ENCODE measurements around the gene SERPINA4. TPM values are rescaled to one million over a fixed set of nuclear protein-coding genes. Genes with fewer than 3 reads are reported as not detected.

The SERPINA4 gene
- total RNA-seq, 1 experiment from 2014 or later = not detected

DNA sequence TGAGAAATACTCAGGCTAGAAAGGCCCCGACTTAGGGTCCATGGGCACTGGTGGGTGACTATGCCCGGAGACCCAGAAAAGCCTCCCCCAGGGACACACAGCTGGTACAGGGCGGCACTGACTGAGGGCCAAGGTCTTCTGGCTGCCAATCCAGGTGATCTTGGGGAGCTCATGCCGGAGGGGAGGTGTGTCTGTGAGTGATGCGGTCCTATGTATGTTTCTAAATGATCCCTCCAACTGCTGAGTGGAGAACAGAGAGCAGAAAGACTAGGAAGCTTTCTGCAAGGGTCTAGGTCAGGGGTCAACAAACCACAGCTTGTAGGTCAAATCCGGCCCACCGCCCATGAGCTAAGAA, 391 bp downstream of the SERPINA4 start:
- Histone ChIP-seq H2AFZ (no peak overlapping the region), H3F3A (ENCODE audit: insufficient read depth, low read depth) (no peaks in the 10 kb centered on the region), H3K79me2 (ENCODE audit: low read depth) (no peaks in the 10 kb centered on the region), H3K27ac (no peak overlapping the region), H3K4me3 (no peak overlapping the region), H3K9me3 (ENCODE audit: insufficient read depth, low read depth) (no peaks in the 10 kb centered on the region), H3K27me3 (ENCODE audit: insufficient read depth, low read depth) (no peaks in the 10 kb centered on the region), H3K9me2 (ENCODE audit: insufficient read depth) (no peaks in the 10 kb centered on the region), H3K4me2 (no peak overlapping the region), H3K4me1 (replicated peaks; ENCODE audit: insufficient read depth) (no peaks in the 10 kb centered on the region), H4K20me1 (ENCODE audit: insufficient read depth) (no peaks in the 10 kb centered on the region), H3K36me3 (ENCODE audit: low read depth) (no peaks in the 10 kb centered on the region)
- DNase-seq = no peak
- intact Hi-C loops (cut with micrococcal nuclease; ENCODE audit: unreplicated experiment) = no loop called here
- ChIA-PET CTCF (no interaction called here), POLR2A (ENCODE audit: unreplicated experiment) (no interaction called here)
- no peak for TF ChIP-seq EZH2 (IDR thresholded peaks at IDR 0.05; ENCODE audit: low read depth)
- TF ChIP-seq CTCF (conservative IDR thresholded peaks at IDR 0.05) = no peak
- no TSS peak for BruUV-seq (replicated peaks)

DNA sequence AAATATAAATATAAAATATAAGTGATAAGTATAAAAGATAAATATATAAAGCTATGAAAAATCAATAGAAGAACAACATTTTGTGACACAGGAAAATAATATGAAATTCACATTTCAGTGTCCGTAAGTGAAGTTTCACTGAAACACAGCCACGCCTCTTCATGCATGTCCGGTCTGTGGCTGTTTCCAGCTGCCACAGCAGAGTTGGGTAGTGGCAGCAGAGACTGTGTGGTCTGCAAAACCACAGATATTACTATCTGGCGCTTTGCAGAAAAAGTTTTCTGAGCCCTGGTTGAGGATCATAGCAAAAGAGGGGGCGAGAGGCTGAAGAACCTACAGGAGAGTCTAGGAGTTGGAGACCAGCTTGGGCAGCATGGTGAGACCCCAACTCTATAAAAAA, 780 bp downstream of the SERPINA4 start:
- TF ChIP-seq CTCF (conservative IDR thresholded peaks at IDR 0.05) (no peak), EZH2 (IDR thresholded peaks at IDR 0.05; ENCODE audit: low read depth) (no peak)

GRCh38 chr14:94562941-94563883, 2.0 kb downstream of the SERPINA4 start:
- Histone ChIP-seq H3K9me3 (ENCODE audit: insufficient read depth, low read depth) (no peaks in the 10 kb centered on the region), H3K4me3 (no peak overlapping the region), H2AFZ (no peak overlapping the region), H3K27ac (no peak overlapping the region), H3F3A (ENCODE audit: insufficient read depth, low read depth) (no peaks in the 10 kb centered on the region), H3K4me2 (no peak overlapping the region), H3K9me2 (ENCODE audit: insufficient read depth) (no peaks in the 10 kb centered on the region), H3K27me3 (ENCODE audit: insufficient read depth, low read depth) (no peaks in the 10 kb centered on the region), H3K79me2 (ENCODE audit: low read depth) (no peaks in the 10 kb centered on the region), H4K20me1 (ENCODE audit: insufficient read depth) (no peaks in the 10 kb centered on the region), H3K4me1 (replicated peaks; ENCODE audit: insufficient read depth) (no peaks in the 10 kb centered on the region), H3K36me3 (ENCODE audit: low read depth) (no peaks in the 10 kb centered on the region)
- ChIA-PET POLR2A (ENCODE audit: unreplicated experiment) (no interaction called here), CTCF (no interaction called here)
- BruUV-seq (replicated peaks) = no TSS peak
- TF ChIP-seq EZH2 (IDR thresholded peaks at IDR 0.05; ENCODE audit: low read depth) (no peak), CTCF (conservative IDR thresholded peaks at IDR 0.05) (no peak)
- no peak for DNase-seq
- intact Hi-C loops (cut with micrococcal nuclease; ENCODE audit: unreplicated experiment) = no loop called here

More for the DNA sequence above, 780 bp downstream of the SERPINA4 start:
- no peak for DNase-seq
- no peaks in the 10 kb centered on the region for H4K20me1 ChIP-seq (ENCODE audit: insufficient read depth)
- ChIA-PET POLR2A (ENCODE audit: unreplicated experiment) (no interaction called here), CTCF (no interaction called here)
- H3K27ac ChIP-seq = no peak overlapping the region
- intact Hi-C loops (cut with micrococcal nuclease; ENCODE audit: unreplicated experiment) = no loop called here
- H3K9me2 ChIP-seq (ENCODE audit: insufficient read depth) = no peaks in the 10 kb centered on the region
- H3K9me3 ChIP-seq (ENCODE audit: insufficient read depth, low read depth) = no peaks in the 10 kb centered on the region
- no peaks in the 10 kb centered on the region for H3K36me3 ChIP-seq (ENCODE audit: low read depth)
- H2AFZ ChIP-seq = no peak overlapping the region
- BruUV-seq (replicated peaks) = no TSS peak
- H3K4me3 ChIP-seq = no peak overlapping the region
- H3K79me2 ChIP-seq (ENCODE audit: low read depth) = no peaks in the 10 kb centered on the region
- no peaks in the 10 kb centered on the region for H3F3A ChIP-seq (ENCODE audit: insufficient read depth, low read depth)
- no peaks in the 10 kb centered on the region for H3K27me3 ChIP-seq (ENCODE audit: insufficient read depth, low read depth)
- no peak overlapping the region for H3K4me2 ChIP-seq
- no peaks in the 10 kb centered on the region for H3K4me1 ChIP-seq (replicated peaks; ENCODE audit: insufficient read depth)

Data from PC-9 (cell line).